Suprapubic skin (tissue), 4 donors: ENCODE measurements around the gene STOML2. TPM values are rescaled to one million over a fixed set of nuclear protein-coding genes. Genes with fewer than 3 reads are reported as not detected.

ENCODE experiments used
- DNase-seq, 2 donors: peaks; one replicate each; pipeline ENCODE4 v3.0.0-alpha.2; 2019; ENCODE audit warnings: low spot score in 2 of 2
- H3K27ac ChIP-seq: fragments of 200-600 bp; sonication (generic); one replicate; pipeline ENCODE4 v1.5.1; 2019
- H3K27me3 ChIP-seq: fragments of 200-600 bp; sonication (generic); one replicate; pipeline ENCODE4 v1.5.1; 2019
- H3K36me3 ChIP-seq: fragments of 200-600 bp; sonication (generic); one replicate; pipeline ENCODE4 v1.5.1; 2019
- H3K4me1 ChIP-seq: fragments of 200-600 bp; sonication (generic); one replicate; pipeline ENCODE4 v1.5.1; 2019
- H3K4me3 ChIP-seq: fragments of 200-600 bp; sonication (generic); one replicate; pipeline ENCODE4 v1.5.1; 2019; ENCODE audit warnings: mild to moderate bottlenecking
- H3K9me3 ChIP-seq: fragments of 200-600 bp; sonication (generic); one replicate; pipeline ENCODE4 v1.5.1; 2019
- EP300 ChIP-seq: sonication (generic); formaldehyde crosslinking; IDR thresholded peaks from one replicate; pipeline ENCODE4 v1.6.1; 2017; ENCODE audit warnings: antibody characterized with exemption
- POLR2A ChIP-seq, 2 donors: fragments of 450-650 bp; IDR thresholded peaks; one replicate each; pipeline ENCODE4 v1.6.1; 2017; ENCODE audit warnings: antibody characterized with exemption in 2 of 2, mild to moderate bottlenecking in 2 of 2, moderate library complexity in 2 of 2
- POLR2AphosphoS5 ChIP-seq, 3 donors: sonication (generic); formaldehyde crosslinking; IDR thresholded peaks; one replicate each; pipeline ENCODE4 v1.6.1; 2017; ENCODE audit warnings: antibody characterized with exemption in 3 of 3
- WGBS: methylation state at CpG from one replicate; pipeline ENCODE4 v1.1.5; 2018; 5-methylcytosine and 5-hydroxymethylcytosine counted together
- total RNA-seq, 4 donors: library from RNA; depleted of rRNA; stranded (reverse); fragments of >200 nt; gene quantifications; one replicate each; pipeline ENCODE4 v1.1.0, GENCODE V29; 2016
- TF ChIP-seq, protein P1 (sequence below), 2 donors: fragments of 200-600 bp in 1 of 2; fragments of 450-650 bp in 1 of 2; sonication (generic) in 1 of 2; IDR thresholded peaks; one replicate each; pipeline ENCODE4 v1.5.1; 2016 to 2019; ENCODE audit warnings: antibody characterized with exemption in 2 of 2, mild to moderate bottlenecking in 1 of 2, moderate library complexity in 1 of 2

Gene STOML2
- total RNA-seq, 4 donors from 2014 or later = 48.8 to 99.2 (median 91.1) TPM

GRCh38 chr9:35114840-35115628 lies 12.1 kb upstream of the STOML2 start:
- Histone ChIP-seq H3K9me3 (no peaks in the 10 kb centered on the region), H3K27me3 (no peaks in the 10 kb centered on the region), H3K36me3 (no peaks in the 10 kb centered on the region), H3K4me1 (peaks cover 67% of the 10 kb centered on the region), H3K4me3 (peak overlapping the region; percentile 49), H3K27ac (peak overlapping the region; percentile 89)
- DNase-seq = peak; percentile 86 to 87
- TF ChIP-seq EP300 (no peak), POLR2AphosphoS5 (IDR thresholded peaks at IDR 0.05) (no peak), POLR2A (IDR thresholded peaks at IDR 0.05) (peak in 1 of 2 donors; percentile 12)
- TF ChIP-seq, protein P1, sequence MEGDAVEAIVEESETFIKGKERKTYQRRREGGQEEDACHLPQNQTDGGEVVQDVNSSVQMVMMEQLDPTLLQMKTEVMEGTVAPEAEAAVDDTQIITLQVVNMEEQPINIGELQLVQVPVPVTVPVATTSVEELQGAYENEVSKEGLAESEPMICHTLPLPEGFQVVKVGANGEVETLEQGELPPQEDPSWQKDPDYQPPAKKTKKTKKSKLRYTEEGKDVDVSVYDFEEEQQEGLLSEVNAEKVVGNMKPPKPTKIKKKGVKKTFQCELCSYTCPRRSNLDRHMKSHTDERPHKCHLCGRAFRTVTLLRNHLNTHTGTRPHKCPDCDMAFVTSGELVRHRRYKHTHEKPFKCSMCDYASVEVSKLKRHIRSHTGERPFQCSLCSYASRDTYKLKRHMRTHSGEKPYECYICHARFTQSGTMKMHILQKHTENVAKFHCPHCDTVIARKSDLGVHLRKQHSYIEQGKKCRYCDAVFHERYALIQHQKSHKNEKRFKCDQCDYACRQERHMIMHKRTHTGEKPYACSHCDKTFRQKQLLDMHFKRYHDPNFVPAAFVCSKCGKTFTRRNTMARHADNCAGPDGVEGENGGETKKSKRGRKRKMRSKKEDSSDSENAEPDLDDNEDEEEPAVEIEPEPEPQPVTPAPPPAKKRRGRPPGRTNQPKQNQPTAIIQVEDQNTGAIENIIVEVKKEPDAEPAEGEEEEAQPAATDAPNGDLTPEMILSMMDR (IDR thresholded peaks at IDR 0.05) = no peak
- whole genome bisulfite sequencing = 4% methylated on average over 12 of the region's 12 CpGs

DNA sequence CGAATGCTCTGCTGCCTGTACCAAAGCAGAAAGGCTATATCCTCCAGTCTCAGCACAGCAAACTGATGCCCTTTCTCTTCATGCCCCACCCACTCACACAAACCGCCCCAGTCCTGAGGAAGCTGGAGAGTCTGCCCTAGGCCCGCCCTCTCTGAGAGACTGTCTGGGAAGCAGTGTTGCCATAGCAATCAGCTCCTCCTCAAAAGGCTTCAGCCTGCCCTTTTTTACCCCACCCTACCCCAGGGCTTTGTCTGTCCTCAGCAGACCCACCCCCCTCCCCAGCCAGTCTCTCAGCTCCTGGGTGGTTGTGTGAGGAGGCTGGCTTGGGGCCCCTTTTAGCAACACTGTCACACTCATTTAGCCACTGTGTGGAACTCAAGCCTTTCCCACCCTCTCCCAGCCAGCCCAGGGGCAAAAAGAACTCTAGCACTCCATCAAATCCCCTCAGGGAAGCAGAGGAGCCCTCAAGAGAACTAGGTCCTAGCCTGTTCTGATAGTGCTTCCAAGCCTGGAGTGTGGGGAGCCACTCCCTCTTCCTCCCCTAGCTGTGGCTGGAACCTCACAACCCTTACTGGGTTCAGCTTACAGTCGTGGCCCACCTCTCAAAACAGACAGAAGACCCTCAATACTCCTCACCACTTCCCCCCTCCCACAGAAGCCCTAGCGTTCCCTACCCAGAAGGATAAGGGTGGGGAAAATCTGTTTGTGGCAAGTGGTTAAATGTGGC lies 11.3 kb upstream of the STOML2 start:
- H3K9me3 ChIP-seq = no peaks in the 10 kb centered on the region
- peak overlapping the region; percentile 89 for H3K27ac ChIP-seq
- H3K4me3 ChIP-seq = peak overlapping the region; percentile 49
- H3K4me1 ChIP-seq = peaks cover 74% of the 10 kb centered on the region
- TF ChIP-seq EP300 (no peak), POLR2A (IDR thresholded peaks at IDR 0.05) (no peak), POLR2AphosphoS5 (IDR thresholded peaks at IDR 0.05) (no peak)
- TF ChIP-seq, protein P1 (IDR thresholded peaks at IDR 0.05) = no peak
- no peaks in the 10 kb centered on the region for H3K27me3 ChIP-seq
- no peaks in the 10 kb centered on the region for H3K36me3 ChIP-seq
- WGBS = 0% methylated on average over 5 of the region's 5 CpGs
- DNase-seq = peak; percentile 93 to 95

- no peaks in the 10 kb centered on the region for H3K9me3 ChIP-seq
- H3K4me3 ChIP-seq = peak overlapping the region; percentile 65
- H3K4me1 ChIP-seq = peaks cover 76% of the 10 kb centered on the region
- H3K27ac ChIP-seq = peak overlapping the region; percentile 89
- WGBS = 55% methylated on average over 3 of the region's 3 CpGs
- peaks cover 15% of the 10 kb centered on the region for H3K36me3 ChIP-seq
- DNase-seq = no peak
- H3K27me3 ChIP-seq = no peaks in the 10 kb centered on the region
- no peak for TF ChIP-seq POLR2A (IDR thresholded peaks at IDR 0.05)
Observed at GRCh38 chr9:35112257-35113020, 9.5 kb upstream of the STOML2 start.

DNA sequence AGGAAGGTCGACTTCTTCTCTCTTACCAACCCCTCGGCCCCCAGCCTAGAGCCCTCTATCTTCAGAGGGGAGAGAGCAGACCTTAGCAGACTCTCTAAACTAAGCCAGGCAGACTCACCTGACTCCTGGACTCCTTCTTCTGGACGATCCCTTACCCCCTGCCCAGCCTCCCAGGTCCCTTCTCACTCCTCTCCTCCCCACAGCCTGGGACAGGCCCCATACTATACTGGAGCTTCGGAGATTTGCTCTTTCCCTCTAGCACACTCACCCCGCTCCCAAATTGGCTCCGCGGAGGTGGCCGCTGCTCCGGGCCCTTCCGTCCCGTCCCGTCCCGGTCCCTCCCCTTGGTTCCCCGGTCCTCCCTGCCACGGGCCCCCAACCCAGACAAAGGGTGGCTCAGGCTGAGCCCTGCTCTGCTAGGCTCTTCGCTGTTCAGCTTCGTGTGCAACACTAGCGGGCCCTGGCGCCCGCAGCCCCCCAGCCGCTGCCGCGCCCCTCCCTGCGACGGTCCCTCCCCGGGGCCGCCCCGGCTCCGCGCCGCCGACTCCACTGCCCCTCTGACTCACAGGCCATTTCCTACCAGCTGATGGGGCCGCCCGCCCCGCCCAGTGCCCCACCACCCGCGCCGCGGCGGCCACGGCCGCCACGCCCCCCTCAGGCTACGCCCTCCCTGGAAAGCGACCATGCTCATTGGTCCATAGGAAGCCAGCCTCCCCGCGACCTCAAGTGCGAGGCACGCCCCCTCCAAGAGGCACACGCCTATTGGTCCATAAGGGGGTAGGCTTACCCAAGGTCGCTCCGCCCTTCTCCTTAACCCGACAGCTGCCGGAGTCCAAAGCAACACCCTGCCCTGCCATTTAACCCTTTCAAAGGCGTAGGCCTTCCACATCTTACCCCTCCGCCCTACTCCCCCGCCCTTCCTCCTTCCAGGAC lies 8.3 kb upstream of the STOML2 start:
- Histone ChIP-seq H3K27ac (peak overlapping the region; percentile 89), H3K9me3 (no peaks in the 10 kb centered on the region), H3K4me1 (peaks cover 65% of the 10 kb centered on the region), H3K4me3 (peak overlapping the region; percentile 65), H3K36me3 (peaks cover 25% of the 10 kb centered on the region), H3K27me3 (no peaks in the 10 kb centered on the region)
- DNase-seq = peak; percentile 99
- 2% methylated on average over 32 of the region's 57 CpGs for WGBS
- TF ChIP-seq POLR2A (IDR thresholded peaks at IDR 0.05) (peak in 1 of 2 donors; percentile 53), EP300 (no peak)

DNA sequence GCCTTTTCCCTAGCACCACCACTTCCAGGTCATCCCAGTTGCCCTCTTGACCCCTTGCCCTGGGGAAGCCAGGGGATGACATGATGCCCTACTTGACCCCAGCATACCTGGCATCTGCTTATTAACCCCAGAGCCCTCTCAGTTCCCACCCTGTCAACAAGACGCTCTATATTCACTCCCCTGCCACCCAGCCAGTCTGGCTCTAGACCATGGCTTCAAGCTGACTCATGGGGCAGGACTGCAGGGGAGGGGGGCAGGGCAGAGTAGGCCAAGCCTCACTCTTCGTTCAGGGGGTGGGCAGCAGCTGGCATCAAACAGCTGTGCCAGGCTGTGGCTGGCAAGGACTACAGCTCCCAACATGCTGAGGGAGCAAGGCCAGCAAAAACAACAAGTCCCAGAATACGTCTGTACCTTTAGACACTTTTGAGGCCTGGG lies 7.4 kb upstream of the STOML2 start:
- Histone ChIP-seq H3K4me3 (peak overlapping the region; percentile 65), H3K4me1 (peaks cover 59% of the 10 kb centered on the region), H3K9me3 (no peaks in the 10 kb centered on the region), H3K36me3 (peaks cover 34% of the 10 kb centered on the region), H3K27me3 (no peaks in the 10 kb centered on the region), H3K27ac (peak overlapping the region; percentile 89)
- DNase-seq = peak in 1 of 2 donors; percentile 79
- 19% methylated on average over 3 of the region's 3 CpGs for WGBS
- no peak for TF ChIP-seq EP300
- TF ChIP-seq, protein P1 (IDR thresholded peaks at IDR 0.05) = no peak
- no peak for TF ChIP-seq POLR2A (IDR thresholded peaks at IDR 0.05)
- no peak for TF ChIP-seq POLR2AphosphoS5 (IDR thresholded peaks at IDR 0.05)
